ENCODE measurements around the gene ITPKA. TPM values are rescaled to one million over a fixed set of nuclear protein-coding genes. Genes with fewer than 3 reads are reported as not detected.

The ITPKA gene
- total RNA-seq, 1 donor from 2014 or later = 10.7 TPM

Other genes starting within 250 kb of the ITPKA start
- 0.78 TPM in 1 of 2 replicates, not detected in the other for gene OIP5, start 161.3 kb upstream of the ITPKA start, total RNA-seq
- 6.6 and 11.3 TPM in 2 replicates for gene NUSAP1, start 161.0 kb upstream of the ITPKA start, total RNA-seq
- gene NDUFAF1, start 91.4 kb upstream of the ITPKA start, total RNA-seq = 42.1 and 50.1 TPM in 2 replicates
- gene RTF1, start 76.8 kb upstream of the ITPKA start, total RNA-seq = 19.4 and 21.2 TPM in 2 replicates
- gene LTK, start 20.0 kb downstream of the ITPKA start, total RNA-seq = 6.4 and 6.6 TPM in 2 replicates
- gene RPAP1, start 50.4 kb downstream of the ITPKA start, total RNA-seq = 15.9 and 20.4 TPM in 2 replicates
- 3.9 and 9.6 TPM in 2 replicates for gene TYRO3, start 65.3 kb downstream of the ITPKA start, total RNA-seq
- 21.4 and 27.5 TPM in 2 replicates for gene MGA, start 166.5 kb downstream of the ITPKA start, total RNA-seq

Data from myocyte (in vitro differentiated cells).